HepG2 (cell line): ENCODE data around the gene PSORS1C2. TPM values are rescaled to one million over a fixed set of nuclear protein-coding genes. Genes with fewer than 3 reads are reported as not detected.

Source experiments
- ATAC-seq: fragments of 200-7000 bp; cut with Tn5 transposase; 3 replicates; pipeline ENCODE4 v1.9.1; 2020; ENCODE audit warnings: mild to moderate bottlenecking, moderate library complexity
- BruUV-seq: library from RNA; stranded (reverse); fragments of 400-500 nt; replicated peaks from 2 replicates; lab custom pipeline; 2021; lab: Mats Ljungman, UMichigan
- CTCF ChIA-PET: fragments of 300-600 bp; formaldehyde crosslinking; extraction: SDS; loops from one replicate; lab custom pipeline; 2021; ENCODE audit warnings: low total read pairs, inconsistent platforms, low intra/inter-chr PET ratio; lab: Yijun Ruan, JAX
- POLR2A ChIA-PET: fragments of 350-600 bp; sonication (Branson Sonifier 250); formaldehyde crosslinking; loops from one replicate; lab custom pipeline; 2020; ENCODE audit warnings: antibody characterized with exemption, inconsistent platforms; lab: Yijun Ruan, JAX
- DNase-seq: peaks from one replicate; pipeline ENCODE4 v3.0.0-alpha.2; 2015; ENCODE audit warnings: low spot score
- FAIRE-seq: peaks from 3 replicates; lab custom pipeline; 2011; peaks lifted over from hg19 to GRCh38; lab: Jason Lieb, UNC
- H2AFZ ChIP-seq: one replicate; pipeline ENCODE4 v1.6.1; 2011; ENCODE audit warnings: low read length, inconsistent platforms
- H3K27ac ChIP-seq: fragments of 300-600 bp; 3 replicates; pipeline ENCODE4 v1.8.0; 2011; ENCODE audit warnings: mixed run types, mild to moderate bottlenecking, mixed read lengths, low read length, inconsistent platforms; ENCODE audit not compliant: insufficient read depth; ENCODE audit errors: extremely low read length
- H3K27me3 ChIP-seq, 2 experiments: fragments of 200-600 bp in 1 of 2; 2 replicates in 1 of 2; 3 replicates in 1 of 2; pipeline versions ENCODE4 v1.6.0 to v1.8.0; 2011; ENCODE audit warnings: low read length in 2 of 2, mild to moderate bottlenecking in 2 of 2, moderate library complexity in 2 of 2, inconsistent platforms in 1 of 2; ENCODE audit not compliant: insufficient read depth in 2 of 2, control insufficient read depth in 1 of 2
- H3K36me3 ChIP-seq, 2 experiments: fragments of 200-600 bp in 1 of 2; replicated peaks in 1 of 2; 2 replicates in 1 of 2; 3 replicates in 1 of 2; pipeline versions ENCODE4 v1.5.1 to v1.8.0; 2011; ENCODE audit warnings: low read length in 2 of 2, inconsistent platforms in 1 of 2; ENCODE audit not compliant: insufficient read depth in 2 of 2, control insufficient read depth in 1 of 2
- H3K4me1 ChIP-seq: 2 replicates; pipeline ENCODE4 v1.5.1; 2012; ENCODE audit warnings: low read length, inconsistent platforms; ENCODE audit not compliant: insufficient read depth
- H3K4me2 ChIP-seq: 2 replicates; pipeline ENCODE4 v1.6.0; 2011; ENCODE audit warnings: low read depth, low read length, inconsistent platforms
- H3K4me3 ChIP-seq, 3 experiments: fragments of 200-600 bp in 1 of 3; sonication (generic), shearing (Covaris generic) in 1 of 3; replicated peaks in 1 of 3; 2 replicates each; pipeline ENCODE4 v1.5.1; 2011 to 2016; ENCODE audit warnings: low read length in 3 of 3, inconsistent platforms in 2 of 3, low read depth in 2 of 3, mild to moderate bottlenecking in 2 of 3, control low read depth in 1 of 3, mixed read lengths in 1 of 3; ENCODE audit not compliant: insufficient read depth in 1 of 3
- H3K79me2 ChIP-seq: one replicate; pipeline ENCODE4 v1.6.1; 2011; ENCODE audit warnings: low read length, inconsistent platforms; ENCODE audit not compliant: insufficient read depth
- H3K9ac ChIP-seq: 2 replicates; pipeline ENCODE4 v1.6.0; 2011; ENCODE audit warnings: mild to moderate bottlenecking, low read depth, low read length, inconsistent platforms; ENCODE audit not compliant: insufficient read depth
- H3K9me3 ChIP-seq: 2 replicates; pipeline ENCODE4 v1.5.1; 2012; ENCODE audit warnings: mild to moderate bottlenecking, low read length
- H4K20me1 ChIP-seq: 2 replicates; pipeline ENCODE4 v1.6.0; 2011; ENCODE audit warnings: inconsistent platforms, mild to moderate bottlenecking, low read length, moderate library complexity; ENCODE audit not compliant: insufficient read depth
- CC2D1A ChIP-seq: sonication (generic); formaldehyde crosslinking; IDR thresholded peaks from 2 replicates; pipeline ENCODE4 v1.8.1; 2023; ENCODE audit warnings: mild to moderate bottlenecking, missing genetic modification reagents
- ETV5 ChIP-seq: IDR thresholded peaks from 2 replicates; pipeline ENCODE4 v1.6.1; 2018; ENCODE audit warnings: missing biosample characterization, missing genetic modification reagents, inconsistent platforms, borderline replicate concordance
- SRSF1 ChIP-seq: fragments of 200-400 bp; formaldehyde crosslinking; optimal IDR thresholded peaks from 2 replicates; pipeline ENCODE3; 2017; ENCODE audit warnings: mild to moderate bottlenecking, low read depth, low read length, moderate library complexity
- ZNF607 ChIP-seq: sonication (generic); formaldehyde crosslinking; IDR thresholded peaks from 2 replicates; pipeline ENCODE4 v1.5.1; 2020; ENCODE audit warnings: missing genetic modification reagents, mild to moderate bottlenecking, borderline replicate concordance
- ZNF674 ChIP-seq: sonication (generic); formaldehyde crosslinking; IDR thresholded peaks from 2 replicates; pipeline ENCODE4 v1.5.0; 2020; ENCODE audit warnings: low read depth, mild to moderate bottlenecking, missing genetic modification reagents
- ZNF75D ChIP-seq: sonication (generic); formaldehyde crosslinking; IDR thresholded peaks from 2 replicates; pipeline ENCODE4 v1.8.1; 2023; ENCODE audit warnings: missing genetic modification reagents, mild to moderate bottlenecking, borderline replicate concordance
- ZZZ3 ChIP-seq: sonication (generic); formaldehyde crosslinking; IDR thresholded peaks from 2 replicates; pipeline ENCODE4 v1.4.0; 2020; ENCODE audit warnings: missing genetic modification reagents, mild to moderate bottlenecking, borderline replicate concordance
- WGBS: methylation state at CpG from one replicate; pipeline ENCODE4 v1.1.6; 2017; ENCODE audit warnings: low lambda C conversion rate; 5-methylcytosine and 5-hydroxymethylcytosine counted together
- in situ Hi-C: cut with HindIII; loops from 2 replicates; pipeline ENCODE4 v1.10.0; 2017; ENCODE audit warnings: low pct_unique_long_range_greater_than_20kb; ENCODE audit not compliant: extremely low pct_ligation_motif_present
- intact Hi-C: fragments of 100-400 bp; cut with micrococcal nuclease; formaldehyde crosslinking; loops from one replicate; pipeline ENCODE4 v1.10.0; 2022; ENCODE audit not compliant: unreplicated experiment
- polyA plus RNA-seq, 8 experiments: library from polyadenylated mRNA; depleted of rRNA in 3 of 8; stranded (reverse) in 7 of 8; unstranded in 1 of 8; fragments of >200 nt; fragmentation: Illumina TruSeq in 4 of 8; extraction: Trizol in 4 of 8; gene quantifications; 2 replicates each; pipeline versions ENCODE4 v1.2.1 to v1.2.3, GENCODE V29; 2011 to 2016; ENCODE audit warnings: low read depth in 4 of 8, missing spikeins in 1 of 8, mixed read lengths in 1 of 8; ENCODE audit not compliant: insufficient read depth in 1 of 8
- total RNA-seq, 5 experiments: library from RNA; depleted of rRNA; stranded (reverse); fragments of >200 nt; fragmentation: Illumina TruSeq; extraction: Trizol; gene quantifications; 2 replicates each; pipeline ENCODE4 v1.2.3, GENCODE V29; 2016; ENCODE audit warnings: low read depth in 1 of 5
- TF ChIP-seq, protein P1 (sequence below): sonication (generic); formaldehyde crosslinking; IDR thresholded peaks from 2 replicates; pipeline ENCODE4 v1.5.0; 2020; ENCODE audit warnings: mild to moderate bottlenecking, missing genetic modification reagents, moderate library complexity
- TF ChIP-seq, protein P2 (sequence below): sonication (generic); formaldehyde crosslinking; IDR thresholded peaks from 2 replicates; pipeline ENCODE4 v1.4.0; 2020; ENCODE audit warnings: mild to moderate bottlenecking, missing genetic modification reagents

The PSORS1C2 gene
- total and polyA plus RNA-seq, 2 of the 13 experiments (the other 11 are each of a cell fraction or from before 2014, with no cell fraction given) = not detected

DNA sequence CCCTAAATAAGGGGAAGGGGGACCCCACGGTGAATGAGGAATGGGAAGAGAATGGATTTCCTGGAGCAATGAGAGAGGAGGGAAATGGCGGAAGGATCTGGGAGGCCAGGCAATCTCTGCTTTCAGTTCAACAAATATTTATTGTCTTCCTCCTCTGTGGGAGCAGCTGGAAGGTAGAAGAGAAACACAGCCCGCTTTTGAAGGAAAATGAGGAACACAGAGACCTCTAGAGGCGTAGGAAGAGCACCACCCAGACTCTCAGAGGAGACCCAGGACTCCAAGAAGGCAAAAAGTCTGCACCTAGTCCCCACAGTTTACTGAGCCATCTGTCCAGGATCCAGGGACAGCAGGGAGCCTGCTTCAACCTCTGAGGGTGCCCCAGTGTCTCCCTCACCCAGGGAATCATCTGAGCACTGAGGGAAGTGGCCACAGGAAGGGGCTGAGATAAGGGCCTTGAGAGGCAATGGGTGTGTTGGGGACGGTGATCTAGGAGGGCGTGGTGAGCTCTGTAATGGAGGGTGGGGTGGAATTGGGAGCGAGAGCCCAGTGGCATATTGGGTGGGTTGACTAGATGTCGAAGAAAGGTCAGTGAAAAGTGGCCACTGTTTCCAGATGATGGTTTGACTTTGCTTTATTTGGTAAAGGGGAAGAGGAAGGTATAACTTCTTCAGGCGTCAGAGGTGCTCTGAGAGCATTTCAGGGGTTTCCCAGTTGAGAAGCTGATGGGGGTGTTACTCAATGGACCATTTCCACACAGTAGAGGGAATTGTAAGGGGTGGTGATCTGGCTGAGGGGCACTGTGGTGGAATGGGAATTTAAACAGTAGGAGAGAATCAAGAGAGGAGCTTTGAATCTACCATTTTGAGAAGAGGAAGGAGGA is 23.7 kb downstream of the PSORS1C2 start:
- Histone ChIP-seq H3K27ac (no peak overlapping the region), H3K4me1 (peaks cover 9% of the 10 kb centered on the region; the same call in 1 of the 2 replicates), H3K36me3 (no peaks in the 10 kb centered on the region), H3K79me2 (no peaks in the 10 kb centered on the region), H4K20me1 (no peaks in the 10 kb centered on the region), H3K4me3 (no peak overlapping the region; a peak in 1 of 6 replicates), H3K9me3 (no peaks in the 10 kb centered on the region), H3K27me3 (peaks cover 5 to 83% of the 10 kb centered on the region in 2 experiments; a peak in 4 of 5 replicates), H3K4me2 (0 out of 2 replicates have a peak overlapping the region, but pooled peaks have one; percentile 34), H3K9ac (no peak overlapping the region), H2AFZ (no peak overlapping the region)
- ATAC-seq (peak; percentile 20; the same call in 2 of the 3 replicates), DNase-seq (peak; percentile 25), FAIRE-seq (peak; percentile 23)
- CTCF ChIA-PET = no interaction called here
- POLR2A ChIA-PET = interaction anchor here (0.8 kb wide), 1 partner anchor 28 kb away, joined by 3 read pairs; no protein-coding TSS in a partner anchor
- no TSS peak for BruUV-seq
- intact Hi-C loops (no loop called here), in situ Hi-C loops (no loop called here)
- TF ChIP-seq, protein P1, sequence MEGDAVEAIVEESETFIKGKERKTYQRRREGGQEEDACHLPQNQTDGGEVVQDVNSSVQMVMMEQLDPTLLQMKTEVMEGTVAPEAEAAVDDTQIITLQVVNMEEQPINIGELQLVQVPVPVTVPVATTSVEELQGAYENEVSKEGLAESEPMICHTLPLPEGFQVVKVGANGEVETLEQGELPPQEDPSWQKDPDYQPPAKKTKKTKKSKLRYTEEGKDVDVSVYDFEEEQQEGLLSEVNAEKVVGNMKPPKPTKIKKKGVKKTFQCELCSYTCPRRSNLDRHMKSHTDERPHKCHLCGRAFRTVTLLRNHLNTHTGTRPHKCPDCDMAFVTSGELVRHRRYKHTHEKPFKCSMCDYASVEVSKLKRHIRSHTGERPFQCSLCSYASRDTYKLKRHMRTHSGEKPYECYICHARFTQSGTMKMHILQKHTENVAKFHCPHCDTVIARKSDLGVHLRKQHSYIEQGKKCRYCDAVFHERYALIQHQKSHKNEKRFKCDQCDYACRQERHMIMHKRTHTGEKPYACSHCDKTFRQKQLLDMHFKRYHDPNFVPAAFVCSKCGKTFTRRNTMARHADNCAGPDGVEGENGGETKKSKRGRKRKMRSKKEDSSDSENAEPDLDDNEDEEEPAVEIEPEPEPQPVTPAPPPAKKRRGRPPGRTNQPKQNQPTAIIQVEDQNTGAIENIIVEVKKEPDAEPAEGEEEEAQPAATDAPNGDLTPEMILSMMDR (CRISPR knock-in tag) = peak; percentile 21; the same call in 1 of the 2 replicates
- TF ChIP-seq ZNF674 (no peak), SRSF1 (no peak), ZNF75D (CRISPR knock-in tag) (no peak), ETV5 (CRISPR knock-in tag) (no peak), CC2D1A (CRISPR knock-in tag) (no peak), ZNF607 (CRISPR knock-in tag) (no peak), ZZZ3 (CRISPR knock-in tag) (no peak)
- TF ChIP-seq, protein P2, sequence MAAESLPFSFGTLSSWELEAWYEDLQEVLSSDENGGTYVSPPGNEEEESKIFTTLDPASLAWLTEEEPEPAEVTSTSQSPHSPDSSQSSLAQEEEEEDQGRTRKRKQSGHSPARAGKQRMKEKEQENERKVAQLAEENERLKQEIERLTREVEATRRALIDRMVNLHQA (CRISPR knock-in tag) = no peak
- 39% methylated on average over 9 of the region's 9 CpGs for WGBS
